ENCODE results near the gene MUC2. TPM values are rescaled to one million over a fixed set of nuclear protein-coding genes. Genes with fewer than 3 reads are reported as not detected.

MUC2 gene
- total and polyA plus RNA-seq, 10 of the 15 experiments (the other 5 are each of a cell fraction or from before 2014, with no cell fraction given), result 0.23 TPM; not detected in 9

GRCh38 chr11:1060852-1061616 is 13.6 kb upstream of the MUC2 start:
- CTCF ChIA-PET, result interaction anchor here (1.7 kb wide), 1 partner anchor 10 kb away, joined by 3 read pairs; no protein-coding TSS in a partner anchor
- ATAC-seq (no peak), DNase-seq (ENCODE audit: low read depth, low spot score) (no peak), FAIRE-seq (no peak)
- intact Hi-C loops (cut with micrococcal nuclease; ENCODE audit: unreplicated experiment) (no loop called here), in situ Hi-C loops (cut with MboI) (no loop called here)
- Histone ChIP-seq H3K79me2 (ENCODE audit: control insufficient read depth, insufficient read depth, low read length) (no peaks in the 10 kb centered on the region), H3K36me3 (ENCODE audit: control insufficient read depth in 2 of 2, insufficient read depth in 2 of 2, low read length in 1 of 2) (no peaks in the 10 kb centered on the region), H3K9ac (ENCODE audit: control insufficient read depth, insufficient read depth, low read length) (no peak overlapping the region), H2AFZ (ENCODE audit: control insufficient read depth, low read depth, low read length) (no peak overlapping the region), H3K4me2 (ENCODE audit: control insufficient read depth, insufficient read depth) (no peak overlapping the region), H4K20me1 (ENCODE audit: control insufficient read depth, insufficient read depth) (no peaks in the 10 kb centered on the region), H3K4me1 (ENCODE audit: control insufficient read depth, insufficient read depth, low read length) (no peaks in the 10 kb centered on the region), H3K27me3 (replicated peaks in 1 of 2; ENCODE audit: control insufficient read depth in 2 of 2, insufficient read depth in 2 of 2, low read length in 1 of 2) (no peaks in the 10 kb centered on the region), H3K9me3 (replicated peaks; ENCODE audit: control insufficient read depth, insufficient read depth, low read length) (no peaks in the 10 kb centered on the region), H3K4me3 (no peak overlapping the region), H3K27ac (ENCODE audit: control insufficient read depth, insufficient read depth) (no peak overlapping the region)
- SMC1A ChIA-PET (ENCODE audit: uncharacterized antibody, unreplicated experiment), result no interaction called here
- POLR2A ChIA-PET, result no interaction called here
- RAD21 ChIA-PET (ENCODE audit: unreplicated experiment), result no interaction called here
- no TSS peak for BruUV-seq (replicated peaks)
- TF ChIP-seq E2F4 (IDR thresholded peaks at IDR 0.05; ENCODE audit: low read depth, low read length) (no peak), SMAD1 (IDR thresholded peaks at IDR 0.05; ENCODE audit: low read depth, partially characterized antibody) (no peak), EP300 (IDR thresholded peaks at IDR 0.05; ENCODE audit: borderline replicate concordance in 1 of 2, control insufficient read depth in 1 of 2, low read depth in 2 of 2, low read length in 2 of 2) (no peak), IKZF1 (conservative IDR thresholded peaks at IDR 0.05) (no peak), FOS (IDR thresholded peaks at IDR 0.05; ENCODE audit: borderline replicate concordance, extremely low read depth, insufficient read length) (no peak)
- WGBS (ENCODE audit: insufficient coverage, insufficient replicate concordance, low lambda C conversion rate, missing lambda C conversion rate), result 30% methylated on average over 18 of the region's 18 CpGs
